WTC11 (cell line): ENCODE results near the gene GRIA4. TPM values are rescaled to one million over a fixed set of nuclear protein-coding genes. Genes with fewer than 3 reads are reported as not detected.
A peak's percentile ranks its signal among the peaks of the same experiment; 100 is the strongest.

Source experiments
- ATAC-seq: fragments of 200-7000 bp; cut with Tn5 transposase; 2 replicates; pipeline ENCODE4 v1.10.0; 2021; ENCODE audit warnings: mild to moderate bottlenecking, moderate library complexity
- CTCF ChIA-PET: fragments of 300-600 bp; sonication (Branson Sonifier 250); formaldehyde crosslinking; loops from one replicate; lab custom pipeline; 2021; ENCODE audit warnings: antibody characterized with exemption; lab: Charles Lee
- POLR2A ChIA-PET: fragments of 350-600 bp; sonication (Branson Sonifier 250); formaldehyde crosslinking; loops from one replicate; lab custom pipeline; 2021; ENCODE audit warnings: antibody characterized with exemption; lab: Charles Lee
- DNase-seq: peaks from one replicate; pipeline ENCODE4 v3.0.0; 2021; ENCODE audit warnings: low spot score
- H3K27ac Mint-ChIP-seq: 2 replicates; pipeline ENCODE4 v1.8.0; 2021; ENCODE audit warnings: mixed read lengths
- H3K27me3 Mint-ChIP-seq: 2 replicates; pipeline ENCODE4 v1.8.0; 2021; ENCODE audit warnings: low read depth, mild to moderate bottlenecking, moderate library complexity, mixed read lengths
- H3K36me3 Mint-ChIP-seq: 2 replicates; pipeline ENCODE4 v1.8.0; 2021; ENCODE audit warnings: mixed read lengths
- H3K4me1 Mint-ChIP-seq: 2 replicates; pipeline ENCODE4 v1.8.0; 2022; ENCODE audit warnings: mixed read lengths
- H3K4me3 Mint-ChIP-seq: 2 replicates; pipeline ENCODE4 v1.8.0; 2021; ENCODE audit warnings: mild to moderate bottlenecking, moderate library complexity, mixed read lengths
- H3K9me3 Mint-ChIP-seq: 2 replicates; pipeline ENCODE4 v1.8.0; 2021; ENCODE audit warnings: mixed read lengths
- ATF6 ChIP-seq: sonication (generic); formaldehyde crosslinking; IDR thresholded peaks from 2 replicates; pipeline ENCODE4 v1.8.1; 2023; ENCODE audit warnings: mild to moderate bottlenecking, missing genetic modification reagents
- KAT7 ChIP-seq: sonication (generic); formaldehyde crosslinking; IDR thresholded peaks from 2 replicates; pipeline ENCODE4 v1.8.1; 2023; ENCODE audit warnings: missing genetic modification reagents, mild to moderate bottlenecking, borderline replicate concordance
- NFE2L1 ChIP-seq: sonication (generic); formaldehyde crosslinking; IDR thresholded peaks from 2 replicates; pipeline ENCODE4 v1.8.1; 2023; ENCODE audit warnings: missing genetic modification reagents
- RELA ChIP-seq: sonication (generic); formaldehyde crosslinking; IDR thresholded peaks from 2 replicates; pipeline ENCODE4 v1.8.1; 2022; ENCODE audit warnings: missing genetic modification reagents, mild to moderate bottlenecking, borderline replicate concordance
- TEAD1 ChIP-seq: sonication (generic); formaldehyde crosslinking; IDR thresholded peaks from 2 replicates; pipeline ENCODE4 v1.8.0; 2022; ENCODE audit warnings: mild to moderate bottlenecking, missing genetic modification reagents
- TP53 ChIP-seq: sonication (generic); formaldehyde crosslinking; IDR thresholded peaks from 2 replicates; pipeline ENCODE4 v1.8.1; 2023; ENCODE audit warnings: mild to moderate bottlenecking, missing genetic modification reagents
- ZNF232 ChIP-seq: sonication (generic); formaldehyde crosslinking; IDR thresholded peaks from 2 replicates; pipeline ENCODE4 v1.8.0; 2022; ENCODE audit warnings: mild to moderate bottlenecking, missing genetic modification reagents
- ZNF263 ChIP-seq: sonication (generic); formaldehyde crosslinking; IDR thresholded peaks from 2 replicates; pipeline ENCODE4 v1.8.1; 2022; ENCODE audit warnings: low read depth, mild to moderate bottlenecking, moderate library complexity, missing genetic modification reagents
- ZNF396 ChIP-seq: fragments of 250-450 bp; sonication (Bioruptor Pico); IDR thresholded peaks from 2 replicates; pipeline ENCODE4 v1.8.0; 2021; ENCODE audit warnings: mild to moderate bottlenecking, moderate library complexity, borderline replicate concordance
- total RNA-seq: library from RNA; stranded (reverse); gene quantifications from 3 replicates; pipeline ENCODE4 v1.2.3, GENCODE V29; 2021
- TF ChIP-seq, protein P1 (sequence below): sonication (generic); formaldehyde crosslinking; IDR thresholded peaks from 2 replicates; pipeline ENCODE4 v1.8.0; 2022; ENCODE audit warnings: mild to moderate bottlenecking, missing genetic modification reagents
- TF ChIP-seq, protein P2 (sequence below): sonication (generic); formaldehyde crosslinking; IDR thresholded peaks from 2 replicates; pipeline ENCODE4 v1.8.1; 2022; ENCODE audit warnings: mild to moderate bottlenecking, missing genetic modification reagents, moderate library complexity, borderline replicate concordance
- TF ChIP-seq, protein P3 (sequence below): sonication (generic); formaldehyde crosslinking; IDR thresholded peaks from 2 replicates; pipeline ENCODE4 v1.8.1; 2023; ENCODE audit warnings: mild to moderate bottlenecking, moderate library complexity, missing genetic modification reagents
- TF ChIP-seq, protein P4 (sequence below): sonication (generic); formaldehyde crosslinking; conservative IDR thresholded peaks from 2 replicates; pipeline ENCODE4 v1.8.1; 2023; ENCODE audit warnings: mild to moderate bottlenecking, low read depth, missing genetic modification reagents, moderate library complexity
- TF ChIP-seq, protein P5 (sequence below): sonication (generic); formaldehyde crosslinking; IDR thresholded peaks from 2 replicates; pipeline ENCODE4 v1.8.0; 2022; ENCODE audit warnings: mild to moderate bottlenecking, missing genetic modification reagents
- TF ChIP-seq, protein P6 (sequence below): sonication (generic); formaldehyde crosslinking; IDR thresholded peaks from 2 replicates; pipeline ENCODE4 v1.8.1; 2023; ENCODE audit warnings: mild to moderate bottlenecking, missing genetic modification reagents, borderline replicate concordance
- TF ChIP-seq, protein P7 (sequence below): sonication (generic); formaldehyde crosslinking; IDR thresholded peaks from 2 replicates; pipeline ENCODE4 v1.8.0; 2022; ENCODE audit warnings: mild to moderate bottlenecking, missing genetic modification reagents

The GRIA4 gene
- total RNA-seq, 1 experiment from 2014 or later: 11.4 TPM

DNA sequence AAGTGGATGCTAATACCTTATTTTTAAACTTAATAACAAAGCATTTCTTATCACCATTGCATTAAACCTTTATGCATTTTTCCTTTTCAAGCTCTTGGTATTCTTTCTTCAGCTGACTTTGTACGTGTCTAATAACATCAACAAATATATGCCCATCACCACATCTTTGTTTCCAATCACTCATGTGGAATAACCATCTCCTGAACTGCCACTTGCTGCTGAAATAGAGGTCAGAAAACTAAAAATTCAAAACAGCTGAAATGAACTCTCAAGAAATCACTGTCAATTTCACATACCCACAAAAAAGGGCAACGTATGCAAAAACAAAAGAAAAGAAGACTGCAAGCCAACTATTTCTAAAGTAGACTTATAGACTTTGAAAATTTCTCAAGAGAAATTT lies 404.7 kb downstream of the GRIA4 start:
- ChIA-PET POLR2A (no interaction called here), CTCF (no interaction called here)
- peaks cover 57% of the 10 kb centered on the region for H3K4me1 Mint-ChIP-seq
- no peaks in the 10 kb centered on the region for H3K27me3 Mint-ChIP-seq
- peaks cover 21% of the 10 kb centered on the region for H3K36me3 Mint-ChIP-seq
- 0 out of 2 replicates have a peak overlapping the region, but pooled peaks have one; percentile 6 for H3K27ac Mint-ChIP-seq
- DNase-seq (no peak), ATAC-seq (no peak)
- TF ChIP-seq, protein P1, sequence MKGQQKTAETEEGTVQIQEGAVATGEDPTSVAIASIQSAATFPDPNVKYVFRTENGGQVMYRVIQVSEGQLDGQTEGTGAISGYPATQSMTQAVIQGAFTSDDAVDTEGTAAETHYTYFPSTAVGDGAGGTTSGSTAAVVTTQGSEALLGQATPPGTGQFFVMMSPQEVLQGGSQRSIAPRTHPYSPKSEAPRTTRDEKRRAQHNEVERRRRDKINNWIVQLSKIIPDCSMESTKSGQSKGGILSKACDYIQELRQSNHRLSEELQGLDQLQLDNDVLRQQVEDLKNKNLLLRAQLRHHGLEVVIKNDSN (CRISPR knock-in tag): no peak
- TF ChIP-seq, protein P2, sequence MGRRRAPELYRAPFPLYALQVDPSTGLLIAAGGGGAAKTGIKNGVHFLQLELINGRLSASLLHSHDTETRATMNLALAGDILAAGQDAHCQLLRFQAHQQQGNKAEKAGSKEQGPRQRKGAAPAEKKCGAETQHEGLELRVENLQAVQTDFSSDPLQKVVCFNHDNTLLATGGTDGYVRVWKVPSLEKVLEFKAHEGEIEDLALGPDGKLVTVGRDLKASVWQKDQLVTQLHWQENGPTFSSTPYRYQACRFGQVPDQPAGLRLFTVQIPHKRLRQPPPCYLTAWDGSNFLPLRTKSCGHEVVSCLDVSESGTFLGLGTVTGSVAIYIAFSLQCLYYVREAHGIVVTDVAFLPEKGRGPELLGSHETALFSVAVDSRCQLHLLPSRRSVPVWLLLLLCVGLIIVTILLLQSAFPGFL (CRISPR knock-in tag): no peak
- TF ChIP-seq NFE2L1 (CRISPR knock-in tag) (no peak), TEAD1 (CRISPR knock-in tag) (no peak), KAT7 (CRISPR knock-in tag) (no peak), ZNF263 (CRISPR knock-in tag) (no peak)
- TF ChIP-seq, protein P3, sequence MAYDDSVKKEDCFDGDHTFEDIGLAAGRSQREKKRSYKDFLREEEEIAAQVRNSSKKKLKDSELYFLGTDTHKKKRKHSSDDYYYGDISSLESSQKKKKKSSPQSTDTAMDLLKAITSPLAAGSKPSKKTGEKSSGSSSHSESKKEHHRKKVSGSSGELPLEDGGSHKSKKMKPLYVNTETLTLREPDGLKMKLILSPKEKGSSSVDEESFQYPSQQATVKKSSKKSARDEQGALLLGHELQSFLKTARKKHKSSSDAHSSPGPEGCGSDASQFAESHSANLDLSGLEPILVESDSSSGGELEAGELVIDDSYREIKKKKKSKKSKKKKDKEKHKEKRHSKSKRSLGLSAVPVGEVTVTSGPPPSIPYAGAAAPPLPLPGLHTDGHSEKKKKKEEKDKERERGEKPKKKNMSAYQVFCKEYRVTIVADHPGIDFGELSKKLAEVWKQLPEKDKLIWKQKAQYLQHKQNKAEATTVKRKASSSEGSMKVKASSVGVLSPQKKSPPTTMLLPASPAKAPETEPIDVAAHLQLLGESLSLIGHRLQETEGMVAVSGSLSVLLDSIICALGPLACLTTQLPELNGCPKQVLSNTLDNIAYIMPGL (CRISPR knock-in tag): no peak
- TF ChIP-seq, protein P4, sequence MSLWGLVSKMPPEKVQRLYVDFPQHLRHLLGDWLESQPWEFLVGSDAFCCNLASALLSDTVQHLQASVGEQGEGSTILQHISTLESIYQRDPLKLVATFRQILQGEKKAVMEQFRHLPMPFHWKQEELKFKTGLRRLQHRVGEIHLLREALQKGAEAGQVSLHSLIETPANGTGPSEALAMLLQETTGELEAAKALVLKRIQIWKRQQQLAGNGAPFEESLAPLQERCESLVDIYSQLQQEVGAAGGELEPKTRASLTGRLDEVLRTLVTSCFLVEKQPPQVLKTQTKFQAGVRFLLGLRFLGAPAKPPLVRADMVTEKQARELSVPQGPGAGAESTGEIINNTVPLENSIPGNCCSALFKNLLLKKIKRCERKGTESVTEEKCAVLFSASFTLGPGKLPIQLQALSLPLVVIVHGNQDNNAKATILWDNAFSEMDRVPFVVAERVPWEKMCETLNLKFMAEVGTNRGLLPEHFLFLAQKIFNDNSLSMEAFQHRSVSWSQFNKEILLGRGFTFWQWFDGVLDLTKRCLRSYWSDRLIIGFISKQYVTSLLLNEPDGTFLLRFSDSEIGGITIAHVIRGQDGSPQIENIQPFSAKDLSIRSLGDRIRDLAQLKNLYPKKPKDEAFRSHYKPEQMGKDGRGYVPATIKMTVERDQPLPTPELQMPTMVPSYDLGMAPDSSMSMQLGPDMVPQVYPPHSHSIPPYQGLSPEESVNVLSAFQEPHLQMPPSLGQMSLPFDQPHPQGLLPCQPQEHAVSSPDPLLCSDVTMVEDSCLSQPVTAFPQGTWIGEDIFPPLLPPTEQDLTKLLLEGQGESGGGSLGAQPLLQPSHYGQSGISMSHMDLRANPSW (CRISPR knock-in tag): no peak
- TF ChIP-seq, protein P5, sequence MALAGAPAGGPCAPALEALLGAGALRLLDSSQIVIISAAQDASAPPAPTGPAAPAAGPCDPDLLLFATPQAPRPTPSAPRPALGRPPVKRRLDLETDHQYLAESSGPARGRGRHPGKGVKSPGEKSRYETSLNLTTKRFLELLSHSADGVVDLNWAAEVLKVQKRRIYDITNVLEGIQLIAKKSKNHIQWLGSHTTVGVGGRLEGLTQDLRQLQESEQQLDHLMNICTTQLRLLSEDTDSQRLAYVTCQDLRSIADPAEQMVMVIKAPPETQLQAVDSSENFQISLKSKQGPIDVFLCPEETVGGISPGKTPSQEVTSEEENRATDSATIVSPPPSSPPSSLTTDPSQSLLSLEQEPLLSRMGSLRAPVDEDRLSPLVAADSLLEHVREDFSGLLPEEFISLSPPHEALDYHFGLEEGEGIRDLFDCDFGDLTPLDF (CRISPR knock-in tag): no peak
- H3K9me3 Mint-ChIP-seq: no peaks in the 10 kb centered on the region
- H3K4me3 Mint-ChIP-seq: no peak overlapping the region

GRCh38 chr11:106015066-106015465 lies 405.2 kb downstream of the GRIA4 start:
- POLR2A ChIA-PET: no interaction called here
- peaks cover 61% of the 10 kb centered on the region for H3K4me1 Mint-ChIP-seq
- no peaks in the 10 kb centered on the region for H3K27me3 Mint-ChIP-seq
- TF ChIP-seq ZNF396: no peak
- no peak for TF ChIP-seq ATF6 (CRISPR knock-in tag)
- no peak for TF ChIP-seq TP53 (CRISPR knock-in tag)
- TF ChIP-seq ZNF232 (CRISPR knock-in tag): no peak
- TF ChIP-seq, protein P6, sequence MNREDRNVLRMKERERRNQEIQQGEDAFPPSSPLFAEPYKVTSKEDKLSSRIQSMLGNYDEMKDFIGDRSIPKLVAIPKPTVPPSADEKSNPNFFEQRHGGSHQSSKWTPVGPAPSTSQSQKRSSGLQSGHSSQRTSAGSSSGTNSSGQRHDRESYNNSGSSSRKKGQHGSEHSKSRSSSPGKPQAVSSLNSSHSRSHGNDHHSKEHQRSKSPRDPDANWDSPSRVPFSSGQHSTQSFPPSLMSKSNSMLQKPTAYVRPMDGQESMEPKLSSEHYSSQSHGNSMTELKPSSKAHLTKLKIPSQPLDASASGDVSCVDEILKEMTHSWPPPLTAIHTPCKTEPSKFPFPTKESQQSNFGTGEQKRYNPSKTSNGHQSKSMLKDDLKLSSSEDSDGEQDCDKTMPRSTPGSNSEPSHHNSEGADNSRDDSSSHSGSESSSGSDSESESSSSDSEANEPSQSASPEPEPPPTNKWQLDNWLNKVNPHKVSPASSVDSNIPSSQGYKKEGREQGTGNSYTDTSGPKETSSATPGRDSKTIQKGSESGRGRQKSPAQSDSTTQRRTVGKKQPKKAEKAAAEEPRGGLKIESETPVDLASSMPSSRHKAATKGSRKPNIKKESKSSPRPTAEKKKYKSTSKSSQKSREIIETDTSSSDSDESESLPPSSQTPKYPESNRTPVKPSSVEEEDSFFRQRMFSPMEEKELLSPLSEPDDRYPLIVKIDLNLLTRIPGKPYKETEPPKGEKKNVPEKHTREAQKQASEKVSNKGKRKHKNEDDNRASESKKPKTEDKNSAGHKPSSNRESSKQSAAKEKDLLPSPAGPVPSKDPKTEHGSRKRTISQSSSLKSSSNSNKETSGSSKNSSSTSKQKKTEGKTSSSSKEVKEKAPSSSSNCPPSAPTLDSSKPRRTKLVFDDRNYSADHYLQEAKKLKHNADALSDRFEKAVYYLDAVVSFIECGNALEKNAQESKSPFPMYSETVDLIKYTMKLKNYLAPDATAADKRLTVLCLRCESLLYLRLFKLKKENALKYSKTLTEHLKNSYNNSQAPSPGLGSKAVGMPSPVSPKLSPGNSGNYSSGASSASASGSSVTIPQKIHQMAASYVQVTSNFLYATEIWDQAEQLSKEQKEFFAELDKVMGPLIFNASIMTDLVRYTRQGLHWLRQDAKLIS (CRISPR knock-in tag): no peak
- no peak for TF ChIP-seq RELA (CRISPR knock-in tag)
- TF ChIP-seq, protein P7, sequence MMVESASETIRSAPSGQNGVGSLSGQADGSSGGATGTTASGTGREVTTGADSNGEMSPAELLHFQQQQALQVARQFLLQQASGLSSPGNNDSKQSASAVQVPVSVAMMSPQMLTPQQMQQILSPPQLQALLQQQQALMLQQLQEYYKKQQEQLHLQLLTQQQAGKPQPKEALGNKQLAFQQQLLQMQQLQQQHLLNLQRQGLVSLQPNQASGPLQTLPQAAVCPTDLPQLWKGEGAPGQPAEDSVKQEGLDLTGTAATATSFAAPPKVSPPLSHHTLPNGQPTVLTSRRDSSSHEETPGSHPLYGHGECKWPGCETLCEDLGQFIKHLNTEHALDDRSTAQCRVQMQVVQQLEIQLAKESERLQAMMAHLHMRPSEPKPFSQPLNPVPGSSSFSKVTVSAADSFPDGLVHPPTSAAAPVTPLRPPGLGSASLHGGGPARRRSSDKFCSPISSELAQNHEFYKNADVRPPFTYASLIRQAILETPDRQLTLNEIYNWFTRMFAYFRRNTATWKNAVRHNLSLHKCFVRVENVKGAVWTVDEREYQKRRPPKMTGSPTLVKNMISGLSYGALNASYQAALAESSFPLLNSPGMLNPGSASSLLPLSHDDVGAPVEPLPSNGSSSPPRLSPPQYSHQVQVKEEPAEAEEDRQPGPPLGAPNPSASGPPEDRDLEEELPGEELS (CRISPR knock-in tag): no peak
- TF ChIP-seq, protein P3 (CRISPR knock-in tag): no peak
- TF ChIP-seq ZNF263 (CRISPR knock-in tag): no peak

More at GRCh38 chr11:106015066-106015465, 405.2 kb downstream of the GRIA4 start:
- ATAC-seq (no peak), DNase-seq (no peak)
- no peak overlapping the region for H3K4me3 Mint-ChIP-seq
- H3K36me3 Mint-ChIP-seq: peaks cover 21% of the 10 kb centered on the region
- no peaks in the 10 kb centered on the region for H3K9me3 Mint-ChIP-seq
- no peak overlapping the region for H3K27ac Mint-ChIP-seq
- CTCF ChIA-PET: no interaction called here
